Frontal cortex (tissue), 4 donors: ENCODE results near the gene NR2E1. TPM values are rescaled to one million over a fixed set of nuclear protein-coding genes. Genes with fewer than 3 reads are reported as not detected.

Source experiments
- DNase-seq, 2 donors: peaks; one replicate each; pipeline ENCODE4 v3.0.0; 2012; ENCODE audit warnings: low spot score in 2 of 2
- FAIRE-seq: peaks from 2 replicates; lab custom pipeline; 2012; peaks lifted over from hg19 to GRCh38; lab: Jason Lieb, UNC
- total RNA-seq: library from RNA; depleted of rRNA; stranded (reverse); fragments of >200 nt; gene quantifications from one replicate; pipeline ENCODE4 v1.2.3, GENCODE V29; 2014
- donor health status: control.
- donor health status: control.
- donor health status: control.

NR2E1 gene
- 6.1 TPM for total RNA-seq

DNA sequence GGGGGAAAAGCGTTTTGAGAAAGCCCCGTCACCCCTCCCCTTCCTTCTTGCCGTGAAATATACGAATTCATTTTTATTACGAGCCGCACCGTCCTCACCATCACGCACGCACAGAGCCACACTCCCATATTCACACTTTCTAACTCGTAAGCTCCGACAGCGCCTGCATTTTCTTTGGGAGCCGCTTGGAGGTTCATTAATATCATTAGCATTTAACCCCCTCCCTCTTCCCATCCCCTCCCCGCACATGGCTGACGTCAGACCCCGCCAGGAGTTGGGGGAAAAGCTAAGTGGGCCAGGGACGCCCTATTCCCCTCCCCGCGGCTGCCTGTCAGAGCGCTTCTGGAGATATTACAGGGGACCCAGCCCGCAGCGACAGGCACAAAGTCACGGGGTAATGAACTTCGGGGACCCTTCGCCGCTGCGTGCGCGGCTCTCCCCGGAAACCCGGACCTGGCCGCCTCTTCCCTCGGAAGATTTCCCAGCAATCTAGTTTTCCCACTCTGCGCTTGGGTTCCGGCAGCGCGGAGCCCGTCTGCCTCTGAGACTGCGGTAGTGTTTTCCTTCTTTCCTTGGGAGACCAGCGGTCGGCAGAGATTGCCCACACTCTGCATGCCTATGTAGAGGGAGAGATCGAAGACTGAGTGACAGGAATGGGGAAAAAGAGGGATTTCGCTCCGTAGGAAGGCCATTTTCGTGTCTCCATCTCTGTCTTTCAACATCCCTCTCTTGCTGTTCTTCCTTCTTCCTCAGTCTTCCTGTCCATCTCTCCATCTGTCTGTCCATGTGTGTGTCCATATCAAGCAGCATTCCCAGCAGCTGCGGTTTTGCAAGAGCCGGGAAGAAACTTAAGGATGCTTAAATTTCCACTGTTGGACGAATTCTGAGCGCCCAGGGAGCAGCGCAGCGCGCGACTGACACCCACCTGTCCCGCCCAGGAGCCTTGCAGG is at the start of gene NR2E1:
Gene NR2E1, plus strand, starts transcription at position 309 of the 950 bp plus-strand sequence. CDS start 744 bp downstream, outside the sequence.
- peak; percentile 59 to 62 for DNase-seq
- FAIRE-seq, result no peak

DNA sequence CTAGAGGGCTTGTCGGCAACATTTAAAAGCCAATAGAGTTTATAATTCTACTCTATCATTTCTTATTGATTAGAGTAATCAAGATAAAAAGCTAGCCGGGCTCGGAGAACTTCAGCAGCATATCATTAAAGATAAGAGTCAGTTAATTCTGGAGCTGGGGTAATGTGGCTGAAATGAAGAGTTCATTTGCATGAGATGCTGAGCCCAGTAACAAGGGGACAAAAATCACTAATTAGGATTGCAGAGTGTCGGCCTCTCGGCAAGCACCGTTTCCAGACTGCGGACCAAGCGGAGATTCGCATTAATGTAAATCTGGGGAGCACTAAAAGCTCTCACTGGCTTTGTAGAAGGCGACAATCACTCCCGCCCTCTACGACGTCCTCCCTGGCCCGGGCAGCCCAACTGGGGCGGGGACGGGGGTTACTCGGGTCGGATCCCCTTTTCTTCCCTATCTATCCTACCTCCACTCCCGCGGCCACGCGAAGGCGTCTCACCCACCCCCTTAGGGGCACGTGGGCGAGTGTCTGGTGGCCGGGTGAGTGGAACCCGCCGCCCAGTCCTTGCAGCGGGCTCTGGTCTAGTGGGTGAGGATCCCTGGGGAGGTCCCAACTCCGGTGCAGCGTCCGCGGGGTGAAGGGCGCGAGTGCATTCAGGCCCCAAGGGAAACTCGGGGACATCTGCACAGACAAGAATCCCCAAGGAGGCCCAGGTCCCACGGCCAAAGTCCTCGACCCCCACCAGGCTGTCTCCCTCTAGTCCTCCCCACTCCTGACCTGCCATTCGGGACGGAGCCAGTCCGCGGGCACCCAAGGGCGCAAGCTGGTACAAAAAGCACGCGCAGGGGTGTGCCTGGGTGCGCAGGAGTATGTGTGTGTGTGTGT is 49.0 kb upstream of the NR2E1 start:
- FAIRE-seq (no peak), DNase-seq (no peak)

DNA sequence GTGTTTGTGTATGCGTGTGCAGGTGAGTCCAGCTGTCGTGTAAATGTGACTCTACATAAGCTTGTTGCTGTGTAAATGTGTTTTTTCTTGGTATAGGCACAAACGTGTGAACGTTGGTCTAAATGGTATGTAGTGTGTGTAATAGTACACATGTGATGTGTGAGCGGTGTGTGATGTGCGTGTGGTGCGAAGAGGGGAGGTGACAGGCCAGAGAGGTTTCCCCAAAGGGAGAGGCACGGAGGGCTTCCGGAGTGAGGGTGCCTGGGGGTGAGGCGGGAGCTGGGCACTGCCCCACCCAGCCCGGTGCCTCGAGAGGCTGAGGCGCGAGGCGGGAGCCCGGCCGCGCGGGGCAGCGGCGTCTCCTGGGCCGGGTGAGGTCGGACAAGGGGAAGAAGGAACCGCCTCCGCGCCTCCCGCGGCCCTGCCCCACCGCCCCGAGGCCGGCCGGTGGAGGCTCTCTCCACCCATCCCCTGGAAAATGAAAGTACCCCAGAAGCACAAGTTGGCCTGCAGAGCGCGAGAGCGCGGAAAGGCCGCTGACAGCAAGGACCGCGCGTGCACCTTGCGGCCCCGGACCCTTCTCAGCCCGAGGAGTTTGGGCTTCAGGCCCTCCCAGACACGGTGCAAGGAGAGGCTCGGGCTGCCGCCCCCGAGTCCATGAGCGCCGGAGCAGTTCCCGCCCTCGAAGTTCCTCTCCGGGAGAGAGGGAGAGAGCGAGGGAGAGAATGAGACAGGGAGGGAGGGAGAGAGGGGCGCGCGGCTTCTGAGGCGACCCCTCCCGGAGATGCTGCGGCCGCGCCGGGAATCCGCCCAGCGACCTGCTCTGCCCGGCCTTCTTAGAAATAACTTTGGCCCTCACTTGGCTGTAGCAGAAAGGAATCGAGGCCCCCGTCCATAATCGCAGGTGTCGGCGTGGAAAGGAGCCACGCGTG is 48.1 kb upstream of the NR2E1 start:
- FAIRE-seq, result no peak
- no peak for DNase-seq

DNA sequence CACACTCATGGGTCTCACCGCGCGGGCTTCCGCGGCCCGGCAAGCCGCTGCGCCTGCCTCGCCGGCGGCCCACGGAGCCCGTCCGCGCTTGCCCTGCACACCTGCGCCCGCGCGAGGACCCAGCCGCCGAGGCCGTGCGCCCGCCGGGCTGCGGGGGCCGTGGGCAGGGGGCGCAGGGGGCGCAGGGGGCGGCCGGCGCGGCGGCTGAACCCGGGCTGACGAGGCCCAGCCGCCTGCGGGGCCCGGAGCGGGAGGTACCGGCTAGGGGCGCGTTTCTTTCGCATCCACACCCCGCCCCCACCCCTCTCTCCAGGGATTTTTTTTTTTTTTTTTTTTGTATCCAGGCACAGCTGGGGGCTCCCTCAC is 47.5 kb upstream of the NR2E1 start:
- FAIRE-seq (no peak), DNase-seq (no peak)

DNA sequence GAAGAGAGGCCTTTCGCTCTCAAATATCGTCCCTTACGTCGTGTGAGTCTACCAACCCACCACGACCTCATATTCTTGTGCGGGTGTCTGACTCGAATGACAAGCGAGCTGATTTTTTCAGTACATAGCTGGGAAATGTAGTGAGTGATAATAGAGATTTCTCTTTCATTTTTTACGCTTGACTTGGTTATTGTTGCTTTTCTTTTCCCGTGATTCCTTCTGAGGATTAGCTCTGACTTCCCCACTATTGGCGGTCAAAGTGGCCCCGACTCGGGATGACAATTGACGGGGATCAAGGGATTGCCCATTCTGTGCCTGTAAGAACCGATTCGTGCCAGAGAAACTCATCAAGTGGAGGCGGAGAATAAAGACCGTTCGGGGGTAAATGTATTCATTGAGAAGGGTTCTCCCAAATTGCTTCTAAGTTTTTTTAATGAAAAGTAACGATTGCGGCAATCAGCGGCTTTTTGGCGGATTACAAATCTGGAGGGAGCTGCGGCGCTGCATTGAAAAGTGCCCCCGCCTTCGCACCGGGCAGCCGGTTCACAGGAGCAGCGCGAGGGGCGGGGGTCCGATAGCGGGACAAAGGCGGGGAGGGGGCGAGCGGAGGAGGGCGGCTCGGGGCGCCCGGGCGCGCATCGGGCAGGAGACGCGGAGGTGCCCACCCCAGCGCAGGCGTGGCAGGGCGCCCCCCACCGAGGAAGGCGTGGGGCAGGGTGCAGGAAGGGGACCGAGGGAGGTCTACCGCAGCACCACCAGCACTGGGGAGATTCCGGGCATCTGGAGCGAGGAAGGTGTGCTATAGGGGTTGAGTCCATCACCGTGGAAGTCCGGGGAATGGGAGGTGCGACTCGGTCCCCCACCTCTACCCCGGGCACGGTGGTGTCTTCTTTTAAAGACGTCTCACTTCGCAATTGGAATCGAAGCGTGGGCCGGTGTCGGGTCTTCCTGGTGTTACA is 46.7 kb upstream of the NR2E1 start:
- peak in 1 of 2 donors; percentile 54 for DNase-seq
- FAIRE-seq, result no peak

DNA sequence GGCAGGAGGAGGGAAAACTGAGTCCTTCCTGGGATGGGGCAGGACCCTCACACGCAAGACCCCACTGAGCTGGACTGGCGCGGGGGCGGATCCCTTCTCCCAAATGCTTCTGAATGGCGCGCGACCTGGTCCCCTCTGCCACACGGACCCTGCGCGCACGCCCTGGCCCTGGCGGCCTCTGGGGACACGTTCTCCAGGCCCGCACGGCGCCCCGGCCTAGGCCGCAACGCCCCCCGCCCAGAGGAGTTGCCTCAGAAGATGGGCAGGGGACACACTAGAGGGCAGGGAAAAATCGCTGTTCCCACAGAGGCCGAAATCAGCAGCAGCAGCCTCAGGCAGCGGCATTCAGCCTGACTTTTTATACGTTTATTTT is 46.1 kb upstream of the NR2E1 start:
- DNase-seq, result no peak
- no peak for FAIRE-seq

DNA sequence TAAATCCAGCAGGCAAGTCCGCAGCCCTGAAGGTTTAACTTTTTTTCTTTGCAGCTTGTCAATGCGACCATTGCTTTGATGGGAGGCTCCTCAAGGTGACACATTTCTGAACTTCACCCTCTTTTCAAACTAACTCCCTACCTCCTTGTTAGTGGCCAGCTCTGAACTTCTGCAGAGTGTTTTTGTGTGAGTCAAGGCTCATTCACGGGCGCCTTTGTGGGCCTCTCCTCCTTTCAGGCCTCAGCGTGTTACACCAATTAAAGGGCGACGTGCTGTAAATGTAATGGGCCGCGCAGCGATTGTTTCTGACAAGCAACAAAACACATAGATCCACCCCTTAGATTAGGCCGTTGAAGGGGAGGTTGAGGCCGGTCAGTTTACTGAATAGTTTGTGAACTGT is 45.5 kb upstream of the NR2E1 start:
- DNase-seq (no peak), FAIRE-seq (no peak)

DNA sequence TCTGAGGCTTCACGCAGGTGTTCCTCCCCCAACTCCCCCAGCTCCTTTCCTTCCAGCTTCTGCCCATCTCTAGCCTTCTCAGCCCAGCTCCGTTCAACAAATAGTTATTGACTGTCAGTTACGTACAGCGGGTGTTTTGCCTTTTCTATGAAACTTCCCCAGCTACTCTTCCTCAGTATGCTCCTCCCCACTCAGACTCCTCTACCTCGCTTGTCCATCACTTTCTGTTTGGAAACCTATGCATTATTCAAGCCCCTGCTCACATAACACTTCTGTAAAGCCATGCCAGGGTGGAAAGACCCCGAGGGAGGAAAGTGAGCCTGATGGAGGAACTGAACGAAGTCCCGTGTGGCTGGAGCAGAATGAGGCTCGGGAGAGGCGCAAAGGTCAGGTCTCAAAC is 44.2 kb upstream of the NR2E1 start:
- FAIRE-seq (no peak), DNase-seq (no peak)

DNA sequence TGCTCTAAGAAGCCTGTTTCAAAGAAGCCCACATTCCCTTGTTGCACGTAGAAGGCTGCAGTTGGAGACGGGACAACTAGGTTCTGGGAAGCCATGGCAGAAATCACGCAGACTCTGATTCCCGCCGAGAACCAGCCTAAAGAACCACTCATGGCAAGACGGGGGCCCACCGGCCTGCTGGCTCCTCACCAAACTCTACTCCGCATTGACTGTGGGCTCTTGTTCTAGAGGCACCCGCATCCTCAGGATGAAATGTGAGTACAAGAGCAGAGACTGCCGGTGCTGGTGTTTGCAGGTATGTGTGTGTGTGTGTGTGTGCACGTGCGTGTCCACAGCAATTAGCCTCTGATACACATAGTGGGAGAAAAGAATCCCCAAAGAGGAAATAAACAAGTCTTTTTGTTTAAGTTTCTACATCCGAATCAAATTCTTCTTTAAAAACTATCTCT is 42.3 kb upstream of the NR2E1 start:
- DNase-seq (no peak), FAIRE-seq (no peak)

DNA sequence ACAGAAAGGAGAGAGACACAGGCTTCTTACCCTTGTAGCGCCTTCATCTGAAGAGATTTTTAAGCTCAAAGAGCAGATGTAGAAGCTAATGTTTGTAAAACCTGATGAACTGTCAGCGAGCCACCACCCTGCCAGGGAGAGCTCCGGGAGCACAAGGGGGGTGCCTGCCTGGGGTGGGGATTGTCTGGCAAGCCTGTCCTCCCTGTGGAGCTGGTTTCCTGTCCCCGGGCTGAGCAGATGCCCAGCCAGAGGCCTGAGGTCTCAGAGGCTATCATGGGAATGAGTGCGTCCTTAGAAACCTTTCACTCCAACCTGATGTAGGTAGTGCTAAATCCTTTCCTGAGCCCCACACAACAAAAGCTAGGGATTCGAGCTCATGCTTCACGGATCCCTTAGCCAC is 41.9 kb upstream of the NR2E1 start:
- DNase-seq (no peak), FAIRE-seq (no peak)

DNA sequence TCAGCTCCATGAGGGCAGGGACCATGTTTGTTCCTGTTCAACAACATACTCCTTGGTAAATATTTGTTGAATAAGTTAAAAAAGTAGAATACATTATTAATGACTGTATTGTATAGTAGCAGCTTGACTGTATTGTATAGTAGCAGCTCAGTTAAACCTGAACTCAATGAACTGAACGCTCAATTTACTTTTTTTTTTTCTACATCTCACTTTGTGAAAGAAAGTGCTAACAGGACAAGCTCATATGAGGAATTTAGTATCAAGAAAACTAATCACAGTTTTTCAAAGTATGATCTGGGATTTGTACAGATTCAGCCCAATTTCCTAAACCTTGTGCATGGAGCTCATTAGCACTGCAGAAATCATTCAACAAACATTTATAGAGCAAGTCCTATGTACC is 38.8 kb upstream of the NR2E1 start:
- no peak for FAIRE-seq
- no peak for DNase-seq

DNA sequence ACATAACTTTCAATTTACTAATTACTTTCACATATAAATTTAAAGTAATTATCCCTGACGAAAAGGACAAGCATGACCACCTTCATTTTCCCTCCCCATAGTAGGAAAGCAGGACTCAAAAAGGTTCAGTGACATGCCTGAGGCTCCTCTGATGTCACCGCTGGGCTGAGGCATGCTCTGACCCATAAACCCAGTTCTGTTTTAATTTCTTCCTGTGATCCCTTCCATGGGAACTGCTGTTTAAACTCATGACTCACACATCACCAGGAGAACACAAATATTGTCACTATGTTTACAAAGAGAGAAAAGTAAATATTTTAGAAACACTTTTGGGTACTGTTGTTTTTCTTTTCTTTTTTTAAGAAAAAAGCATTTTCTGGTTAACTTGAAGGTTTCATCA is 38.0 kb upstream of the NR2E1 start:
- FAIRE-seq, result no peak

DNA sequence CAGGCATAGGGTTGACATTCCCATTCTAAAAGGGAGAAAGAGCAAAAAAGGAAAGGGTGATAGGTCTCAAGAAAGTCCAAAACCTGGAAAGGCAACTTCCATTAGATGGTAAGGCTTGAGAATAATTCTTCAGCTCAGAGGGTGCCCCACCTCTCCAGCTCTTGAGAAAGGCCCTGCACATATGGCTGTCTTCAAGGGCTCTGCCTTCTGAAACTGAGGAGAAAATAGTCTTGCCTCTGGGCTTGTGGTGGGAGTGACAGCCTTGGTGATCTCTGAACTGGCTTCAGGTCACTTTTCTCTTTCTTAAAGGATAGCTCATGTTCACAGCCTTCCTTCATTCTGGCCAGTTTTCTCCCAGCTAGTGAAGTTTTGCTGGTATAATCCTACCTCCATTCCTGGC is 35.6 kb upstream of the NR2E1 start:
- DNase-seq (no peak), FAIRE-seq (no peak)

More for the DNA sequence above, 38.0 kb upstream of the NR2E1 start:
- no peak for DNase-seq

DNA sequence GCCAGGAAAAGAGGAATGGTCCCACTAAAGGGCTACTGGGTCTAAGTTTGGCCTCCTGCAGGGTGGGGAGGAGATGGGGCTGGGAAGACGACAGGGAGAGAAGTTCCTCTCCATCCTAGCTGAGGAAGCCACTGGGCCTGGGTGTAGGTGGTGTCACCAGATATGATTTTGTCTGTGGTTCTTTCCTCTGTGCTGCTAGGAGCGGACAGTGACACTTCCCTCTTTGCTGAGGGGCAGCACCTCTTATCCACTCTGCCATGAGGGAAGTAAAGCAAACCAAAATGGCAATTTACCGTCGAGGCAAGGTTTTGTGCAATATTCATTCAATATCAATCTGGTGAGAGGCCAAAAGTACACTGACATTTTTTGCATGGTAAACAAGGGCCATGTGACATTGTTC is 33.0 kb upstream of the NR2E1 start:
- FAIRE-seq, result no peak
- no peak for DNase-seq

DNA sequence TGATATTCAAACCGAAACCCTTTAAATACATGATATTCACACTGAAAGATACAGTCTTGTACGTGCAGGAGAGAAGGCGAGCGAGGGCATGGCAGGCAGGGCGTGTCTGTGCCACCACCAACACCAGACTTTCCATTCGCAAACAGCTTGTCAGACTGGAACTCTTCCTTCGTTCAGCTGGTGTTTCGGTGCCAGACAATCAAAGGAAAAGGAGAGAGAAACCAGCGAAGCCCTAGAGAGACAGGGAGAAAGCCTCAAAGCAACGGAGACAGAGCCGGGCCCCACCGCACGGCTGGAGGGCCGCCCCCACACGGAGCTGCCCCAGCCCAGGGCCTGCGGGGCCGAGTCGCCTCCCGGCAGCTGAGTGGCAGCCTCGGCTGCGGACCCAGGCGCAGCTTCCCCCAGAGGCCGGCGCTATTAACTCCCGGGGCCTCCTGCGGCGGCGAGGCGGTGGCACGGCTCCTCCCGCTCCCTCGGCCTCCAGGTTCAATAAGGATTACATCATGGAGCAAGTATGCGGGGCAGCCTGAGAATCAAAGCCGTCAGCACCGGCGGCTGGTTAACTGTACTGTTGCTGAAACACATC is 32.1 kb upstream of the NR2E1 start:
- no peak for FAIRE-seq
- DNase-seq, result peak in 1 of 2 donors; percentile 72

DNA sequence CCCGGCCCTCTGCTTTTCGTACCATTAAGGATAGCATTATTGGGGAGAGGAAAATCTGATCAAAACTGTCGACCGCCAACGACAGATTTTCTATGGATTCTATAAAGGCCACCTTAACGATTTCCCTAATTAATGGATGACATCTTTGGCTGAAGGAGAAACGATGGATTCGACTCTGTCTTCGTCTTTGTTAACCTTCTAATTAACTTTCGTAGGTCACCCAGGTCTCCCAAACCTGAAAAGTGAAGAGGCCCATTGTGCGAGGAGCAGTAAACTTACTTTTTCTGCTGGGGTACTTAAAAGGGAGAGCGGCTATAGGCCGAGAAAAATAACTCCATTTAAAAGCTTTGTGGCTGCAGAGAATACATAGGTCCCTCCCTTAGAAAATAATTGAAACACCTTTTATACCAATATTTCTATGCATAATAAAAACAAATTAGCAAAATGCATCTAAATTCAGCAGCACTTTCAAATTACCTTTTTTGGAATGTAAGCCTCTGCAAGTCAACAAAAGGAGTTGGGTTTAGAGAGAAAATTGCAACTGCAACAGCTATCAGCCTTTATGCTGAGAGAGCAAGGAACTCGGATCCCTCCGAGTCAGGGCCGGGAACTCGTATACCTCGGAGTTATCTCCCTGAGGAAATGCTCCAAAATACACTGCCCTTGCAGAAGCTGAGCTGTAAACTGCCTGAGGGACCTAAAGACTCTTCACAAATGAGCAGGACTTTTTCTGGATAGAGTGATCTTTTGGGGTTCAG is 31.4 kb upstream of the NR2E1 start:
- FAIRE-seq (no peak), DNase-seq (no peak)

DNA sequence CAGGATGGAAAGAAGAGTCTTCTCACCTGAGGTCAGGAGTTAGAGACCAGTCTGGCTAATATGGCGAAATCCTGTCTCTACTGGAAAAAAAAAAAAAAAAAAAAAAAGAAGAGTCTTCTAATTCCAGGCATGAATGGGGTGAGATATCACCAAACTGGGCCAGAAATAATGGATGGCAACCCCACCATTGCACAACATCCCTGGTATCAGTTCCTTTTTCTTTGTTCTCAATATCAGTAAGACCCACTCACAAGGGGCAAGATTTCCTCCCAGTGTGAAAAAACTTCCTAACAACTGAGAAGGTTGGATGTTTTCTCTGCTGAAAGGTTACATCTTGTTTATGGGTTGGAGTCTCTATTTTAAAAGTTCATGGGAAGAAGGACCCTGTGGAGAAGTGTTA is 23.6 kb upstream of the NR2E1 start:
- FAIRE-seq, result no peak
- DNase-seq, result no peak

DNA sequence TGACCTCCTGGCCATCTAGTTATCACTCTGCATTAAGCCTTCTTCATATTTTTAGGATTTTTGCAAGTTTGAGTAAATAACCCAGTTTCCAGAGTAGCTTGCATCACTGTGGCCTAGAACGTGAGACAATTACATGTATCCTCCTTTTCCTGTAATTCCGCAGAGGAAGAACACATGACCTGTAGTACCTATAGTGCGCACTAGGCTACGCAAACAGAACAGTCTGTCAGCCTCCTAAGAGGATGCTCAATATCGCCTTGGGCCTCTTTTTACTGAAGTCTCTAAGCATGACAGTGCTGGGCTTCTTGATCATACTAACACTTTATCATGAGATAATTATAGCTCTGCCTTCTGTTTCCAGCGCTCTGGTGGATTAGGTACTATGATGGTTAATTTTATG is 20.2 kb upstream of the NR2E1 start:
- DNase-seq (no peak), FAIRE-seq (no peak)
